IPS-NIHi11 (cell line): Measurements from ENCODE around the gene RAB24.
A peak's percentile ranks its signal among the peaks of the same experiment; 100 is the strongest.

ENCODE experiments used
- DNase-seq: peaks from one replicate; pipeline ENCODE4 v3.0.0; 2012; ENCODE audit warnings: mixed read lengths, low spot score

The RAB24 gene

DNA sequence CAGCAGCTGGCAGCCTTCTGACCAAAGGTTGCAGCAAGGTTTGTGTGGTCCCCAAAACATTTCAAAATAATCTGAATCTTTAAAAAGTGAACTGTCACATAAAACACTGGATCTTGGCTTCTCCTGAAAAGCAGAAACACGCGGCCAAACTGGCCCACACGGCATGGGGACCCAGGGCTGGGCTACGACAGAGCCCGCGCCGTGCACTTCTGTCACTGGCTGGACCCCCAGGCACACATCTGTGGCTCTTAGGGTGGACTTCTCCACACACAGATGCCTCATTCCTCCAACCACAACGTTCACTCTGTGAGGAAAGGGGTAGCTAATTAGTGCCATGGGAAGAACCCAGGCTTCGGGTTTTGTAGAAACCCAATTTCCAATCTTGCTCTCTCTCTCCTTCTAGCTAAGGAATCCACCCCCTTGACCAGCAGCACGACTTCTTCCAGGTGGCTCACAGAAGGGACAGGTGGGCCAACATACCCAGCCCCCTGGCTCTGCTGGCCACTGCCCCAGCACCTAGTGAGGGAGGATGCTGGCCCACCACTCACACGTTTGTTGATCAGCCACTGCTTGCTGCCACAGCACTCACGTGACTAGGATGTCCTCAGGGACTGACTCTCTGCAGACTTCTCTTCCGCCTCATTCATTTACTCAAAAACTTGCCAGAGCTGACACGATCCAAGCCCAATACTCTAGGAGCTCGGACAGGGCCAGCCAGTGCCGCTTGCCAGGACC, 30.1 kb upstream of the RAB24 start:
- no peak for DNase-seq

DNA sequence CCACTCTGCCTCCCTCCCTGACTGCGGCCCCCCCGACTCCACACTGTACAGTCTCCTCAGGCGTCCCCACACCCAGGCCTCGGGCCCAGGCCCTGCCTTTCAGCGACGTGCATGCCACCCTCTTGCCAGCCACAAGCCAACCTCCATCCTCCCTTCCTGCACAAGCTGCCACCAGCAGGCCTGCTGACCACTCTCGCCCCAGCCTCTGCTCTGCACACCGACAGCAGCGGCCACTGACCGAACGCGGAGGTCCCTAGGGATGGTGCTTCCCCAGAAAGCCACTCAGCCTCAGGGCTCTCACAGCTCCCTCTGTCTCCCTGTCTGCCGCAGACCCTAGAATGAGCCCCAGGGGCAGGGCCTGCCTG, 29.4 kb upstream of the RAB24 start:
- no peak for DNase-seq

DNA sequence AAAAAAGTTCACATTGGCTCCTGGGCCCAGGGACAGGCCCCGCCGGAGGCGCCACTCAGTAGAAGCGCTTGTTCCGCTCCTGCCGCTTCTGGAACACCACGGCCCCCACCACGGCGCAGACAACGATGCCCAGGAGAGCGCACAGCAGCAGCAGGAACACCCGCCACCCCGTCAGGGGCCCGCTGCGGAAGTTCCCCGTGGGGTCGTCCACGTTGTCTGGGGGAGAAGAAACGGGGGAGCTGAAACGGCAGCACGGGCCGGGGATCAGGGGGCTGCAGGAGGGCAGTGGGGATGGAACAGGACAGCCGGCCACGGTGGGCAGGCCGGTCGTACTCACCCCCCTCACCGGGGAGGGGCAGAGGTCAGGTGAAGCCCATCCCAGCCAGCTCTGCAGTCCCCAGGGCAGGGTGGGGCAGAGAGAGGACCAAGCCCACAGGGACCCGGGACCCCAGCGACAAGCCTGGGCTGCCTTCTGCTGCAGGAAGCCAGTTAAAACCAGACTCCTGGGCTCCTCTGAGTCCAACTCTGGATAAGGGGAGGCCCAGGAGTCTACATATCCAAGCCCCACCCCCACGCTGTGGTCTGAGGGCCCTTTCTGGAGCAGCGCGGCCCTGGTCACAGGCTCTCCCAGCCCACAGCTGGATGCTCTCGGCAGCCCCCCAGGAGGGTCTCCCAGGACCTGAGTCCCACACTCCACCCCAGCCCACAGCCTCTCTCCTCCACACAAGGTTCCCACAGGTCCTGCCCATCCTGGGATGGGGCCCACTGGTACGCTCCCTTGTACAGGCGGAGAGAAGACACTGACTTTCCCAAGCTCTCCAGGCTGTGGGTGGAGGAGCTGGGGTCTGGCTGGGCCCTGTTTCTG, 28.7 kb upstream of the RAB24 start:
- no peak for DNase-seq

DNA sequence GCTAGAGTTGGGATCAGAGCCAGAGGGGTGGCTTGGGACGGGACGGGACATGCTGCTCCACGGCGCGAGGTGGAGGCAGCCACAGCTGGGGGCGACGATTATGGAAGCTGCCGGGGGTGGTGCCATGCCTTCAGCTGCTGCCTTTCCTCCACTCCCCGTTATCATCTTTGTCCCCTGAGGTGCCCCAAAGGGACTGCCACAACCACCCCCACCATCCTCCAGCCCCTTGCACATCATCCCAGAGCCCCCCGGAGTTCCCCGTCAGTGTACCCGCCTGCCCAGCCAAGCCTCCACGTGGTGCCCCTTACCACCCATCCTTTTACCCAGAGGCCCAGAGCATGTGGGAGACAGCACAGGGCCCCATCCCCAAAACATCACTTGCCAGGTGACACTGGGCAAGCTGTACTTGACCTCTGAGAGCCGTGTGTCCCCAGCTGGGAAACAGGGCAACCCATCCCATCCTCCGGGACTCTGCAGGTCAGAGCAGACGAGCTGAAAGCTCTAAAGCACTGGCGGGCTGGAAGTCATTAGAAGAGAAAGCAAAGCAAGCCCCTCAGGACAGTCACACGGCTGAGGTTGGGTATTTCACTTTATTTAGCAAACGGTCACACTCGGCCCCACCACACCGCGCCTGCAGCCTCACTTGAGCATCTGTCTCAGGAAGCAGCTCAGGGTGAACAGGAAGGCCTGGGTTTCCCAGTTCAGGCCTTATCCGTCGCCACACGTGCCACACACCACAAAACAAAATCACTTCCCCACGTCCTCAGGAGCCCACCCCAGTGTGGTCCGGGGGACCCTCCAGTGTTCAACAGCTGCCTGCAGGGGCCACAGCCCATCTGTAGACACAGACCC, 27.7 kb upstream of the RAB24 start:
- DNase-seq, result no peak

DNA sequence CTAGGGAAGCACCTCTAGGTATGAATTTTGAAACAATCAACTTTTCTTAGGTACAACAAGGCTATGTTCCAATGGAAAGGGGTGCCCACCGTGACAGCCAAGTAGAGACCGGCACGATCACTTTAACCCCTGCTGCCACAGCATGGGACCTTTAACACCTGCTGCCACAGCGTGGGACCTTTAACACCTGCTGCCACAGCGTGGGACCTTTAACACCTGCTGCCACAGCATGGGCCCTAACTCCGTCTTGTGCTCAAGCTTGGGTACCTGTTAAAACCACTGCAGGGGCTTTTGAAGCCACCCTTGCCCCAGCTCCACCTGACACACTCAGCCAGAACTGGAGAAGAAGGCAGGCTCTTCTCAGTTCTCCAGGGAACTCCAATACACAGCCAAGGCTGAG, 26.4 kb upstream of the RAB24 start:
- no peak for DNase-seq

DNA sequence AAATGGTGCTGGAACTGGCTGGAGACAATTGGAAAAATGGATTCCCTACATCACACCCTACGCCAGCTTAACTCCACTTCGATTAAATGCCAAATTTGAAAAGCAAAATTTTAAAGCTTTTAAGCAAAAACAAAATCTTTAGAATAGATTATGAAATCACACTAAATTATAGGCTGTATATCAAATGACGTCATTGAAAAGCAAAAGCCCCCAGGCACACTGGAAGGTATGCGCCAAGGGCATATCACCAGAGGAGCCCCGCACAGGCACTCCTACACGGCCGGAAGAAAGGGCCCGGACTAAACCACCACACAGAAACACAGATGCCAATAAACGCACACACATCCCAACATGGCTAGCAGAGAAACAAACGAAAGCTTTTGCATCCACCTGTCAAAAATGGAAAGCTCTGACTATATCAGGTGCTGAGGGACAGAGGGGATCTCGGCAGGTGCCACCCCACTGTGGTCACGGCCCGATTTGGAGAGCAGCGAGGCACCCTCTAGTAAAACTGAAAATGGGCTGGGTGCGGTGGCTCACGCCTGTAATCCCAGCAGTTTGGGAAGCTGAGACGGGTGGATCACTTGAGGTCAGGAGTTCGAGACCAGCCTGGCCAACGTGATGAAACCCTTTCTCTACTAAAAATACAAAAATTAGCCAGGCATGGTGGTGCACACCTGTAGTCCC, 25.2 kb upstream of the RAB24 start:
- DNase-seq, result no peak

DNA sequence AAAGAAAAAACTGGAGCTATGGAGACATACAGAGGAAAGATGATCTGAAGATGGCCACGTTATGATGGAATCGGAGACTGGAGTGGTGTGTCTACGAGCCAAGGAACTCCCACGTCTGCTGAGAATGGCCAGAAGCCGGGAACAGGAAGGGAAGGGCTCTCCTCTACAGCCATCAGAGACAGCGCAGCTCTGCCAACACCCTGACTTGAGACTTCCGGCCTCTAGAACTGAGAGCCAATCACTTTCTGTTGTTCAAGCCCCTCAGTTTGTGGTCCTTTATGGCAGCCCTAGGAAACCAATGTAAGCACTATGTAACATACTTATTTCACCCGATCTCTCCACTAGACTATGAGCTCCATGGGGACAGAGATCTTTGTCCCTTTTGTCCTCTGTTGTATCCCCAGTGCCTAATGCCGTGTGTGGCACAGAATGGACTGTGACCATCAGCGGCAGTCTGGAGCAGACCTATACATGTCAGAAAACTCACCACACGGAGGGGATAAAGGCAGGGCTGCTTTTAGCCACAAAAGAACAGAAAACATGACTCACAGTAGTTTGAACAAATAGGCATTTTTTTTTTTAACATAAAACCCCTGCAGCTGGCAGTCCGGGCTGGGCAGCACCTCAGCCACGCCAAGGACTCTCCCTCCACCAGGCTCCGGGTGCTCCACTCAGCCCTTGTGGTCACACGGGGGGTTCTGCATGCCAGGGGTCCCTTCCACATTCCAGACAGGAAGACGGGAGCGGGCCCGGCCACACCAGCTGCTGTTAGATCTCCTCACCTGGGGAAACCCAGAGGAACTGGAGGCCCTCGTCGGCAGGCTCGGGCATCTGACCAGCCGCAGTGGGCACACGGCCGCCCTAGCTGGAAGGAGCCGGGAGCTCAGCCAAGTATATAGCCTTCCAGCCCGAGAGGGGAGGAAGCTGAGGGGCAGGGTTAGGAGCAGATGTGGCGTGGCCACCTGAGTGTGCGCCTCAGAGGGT, 24.3 kb upstream of the RAB24 start:
- DNase-seq, result no peak

DNA sequence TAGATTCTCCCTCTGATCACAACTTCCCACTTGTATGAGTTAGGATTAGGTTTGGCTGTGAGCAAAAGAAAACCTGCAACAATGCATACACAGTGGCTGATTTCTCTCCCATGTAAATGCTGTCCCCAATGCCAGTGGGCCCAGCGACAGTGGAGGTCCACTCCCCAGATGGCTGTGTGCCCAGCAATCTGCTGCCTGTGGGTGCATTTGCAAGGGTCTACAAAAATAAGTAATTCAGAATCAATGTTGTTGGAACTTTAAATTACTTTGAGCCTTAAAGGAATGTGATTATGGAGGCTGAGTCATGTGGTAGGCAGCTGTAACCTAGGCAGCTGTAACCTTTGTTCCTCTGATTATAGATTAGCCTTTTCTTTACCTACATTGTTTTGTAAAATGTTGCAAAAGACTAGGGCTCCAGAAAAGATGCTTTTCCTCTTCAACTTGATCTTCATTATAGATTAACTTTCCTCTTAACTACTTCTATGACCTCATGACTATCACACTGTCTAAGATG, 22.4 kb upstream of the RAB24 start:
- no peak for DNase-seq

DNA sequence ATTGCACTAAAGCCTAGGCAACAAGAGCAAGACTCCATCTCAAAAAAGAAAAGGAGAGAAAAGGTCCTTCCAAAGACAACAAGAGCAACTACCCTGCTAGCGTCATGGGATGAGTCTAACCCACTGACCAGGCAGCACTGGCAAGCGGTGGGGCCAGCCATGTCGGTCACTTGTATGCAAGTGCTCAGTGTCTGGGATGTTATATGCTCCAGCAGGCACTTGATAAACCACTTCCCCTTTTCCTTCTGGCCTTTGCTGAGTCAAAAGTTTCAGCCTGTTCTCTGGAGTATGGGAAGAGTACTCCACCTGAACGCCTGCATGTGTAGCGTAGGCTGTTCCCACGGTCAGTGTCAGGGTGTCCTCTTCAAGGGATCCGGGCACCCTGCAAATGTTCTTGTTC, 17.4 kb upstream of the RAB24 start:
- DNase-seq, result no peak

DNA sequence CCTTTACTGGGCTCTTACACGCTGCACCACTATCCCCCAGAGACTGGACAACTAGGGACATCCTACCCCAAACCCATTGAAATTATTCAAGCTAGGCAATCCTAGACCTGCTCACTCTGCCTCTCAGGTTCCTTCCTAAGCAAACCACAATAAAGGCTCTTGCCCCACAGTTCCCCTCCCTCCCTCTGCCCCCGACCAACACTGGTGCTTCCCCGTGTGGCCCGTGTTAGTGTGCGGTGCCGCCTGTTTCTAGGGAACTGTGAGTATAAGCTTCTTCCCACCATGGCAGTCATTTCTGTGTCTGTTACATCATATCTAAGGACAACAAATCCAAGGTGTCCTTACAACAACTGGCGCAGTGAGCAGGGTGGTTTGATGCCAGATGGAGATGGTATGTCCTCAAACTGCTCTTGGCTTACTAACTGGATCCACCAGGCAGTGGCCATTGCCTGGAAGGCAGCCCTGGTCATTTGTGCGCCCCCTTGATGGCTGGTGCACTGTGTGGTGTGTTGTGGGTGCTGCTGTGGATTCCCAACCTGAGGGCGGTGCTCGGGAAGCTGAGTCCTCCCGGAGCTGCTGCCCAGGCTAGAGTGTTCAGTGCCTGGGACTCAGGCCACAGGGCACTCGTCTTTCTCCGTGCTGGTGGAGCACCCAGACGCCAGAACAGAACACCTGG, 16.5 kb upstream of the RAB24 start:
- DNase-seq, result no peak

DNA sequence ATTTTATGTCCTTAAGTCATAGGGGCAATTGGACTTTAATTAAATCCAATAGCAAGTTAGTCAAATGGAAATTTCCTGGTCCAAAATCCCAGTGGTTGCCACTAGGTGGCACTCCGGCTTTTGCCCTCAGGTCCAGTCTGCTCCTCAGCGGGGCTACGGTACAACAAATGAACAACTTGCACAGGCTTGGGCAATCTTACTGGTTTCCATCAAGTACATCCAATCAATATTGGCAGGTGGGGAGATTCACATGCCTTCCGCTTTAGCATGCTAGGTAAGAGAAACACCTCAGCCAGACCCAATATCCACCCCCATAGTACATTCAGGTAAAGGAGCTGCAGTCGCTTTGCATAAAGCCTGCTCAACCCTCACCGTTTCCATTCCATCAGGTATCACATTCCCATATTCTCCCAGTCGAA, 14.4 kb upstream of the RAB24 start:
- peak; percentile 69 for DNase-seq

DNA sequence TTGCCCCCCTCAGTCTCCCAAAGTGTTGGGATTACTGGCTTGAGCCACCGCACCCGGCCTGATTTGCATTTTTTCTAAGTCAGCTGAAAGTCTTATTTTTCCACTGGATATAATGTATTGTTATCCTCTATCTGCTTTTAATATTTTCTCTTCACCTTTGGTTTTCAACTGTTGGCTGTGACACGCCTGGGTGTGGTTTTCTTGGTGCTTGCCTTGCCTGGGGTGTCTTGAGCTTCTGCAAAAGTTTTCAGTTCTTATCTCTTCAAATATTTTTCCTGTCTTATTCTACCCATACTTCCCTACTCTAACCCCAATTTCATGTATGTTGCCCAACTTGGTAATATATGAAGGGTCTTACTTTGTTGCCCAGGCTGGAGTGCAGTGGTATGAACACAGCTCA, 12.5 kb upstream of the RAB24 start:
- DNase-seq, result no peak

DNA sequence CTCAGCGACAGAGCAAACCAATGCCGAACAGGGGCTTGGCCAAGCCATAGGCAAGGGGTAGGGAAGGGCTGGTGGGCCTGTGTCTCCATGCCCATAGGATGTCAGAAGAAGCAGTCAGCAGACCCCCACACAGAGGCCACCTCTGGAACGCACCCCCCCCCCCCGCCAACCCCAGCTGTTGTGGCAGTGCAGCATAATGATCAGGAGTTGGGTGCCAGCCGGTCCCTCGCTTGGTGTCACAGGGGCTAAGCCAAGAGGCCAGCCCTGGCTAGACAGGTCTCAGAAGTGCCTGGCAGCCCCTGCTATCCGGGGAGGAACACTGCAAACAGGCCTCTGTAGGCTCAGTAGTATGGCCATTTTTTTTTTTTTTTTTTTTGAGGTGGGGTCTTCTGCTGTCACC, 11.9 kb upstream of the RAB24 start:
- no peak for DNase-seq

DNA sequence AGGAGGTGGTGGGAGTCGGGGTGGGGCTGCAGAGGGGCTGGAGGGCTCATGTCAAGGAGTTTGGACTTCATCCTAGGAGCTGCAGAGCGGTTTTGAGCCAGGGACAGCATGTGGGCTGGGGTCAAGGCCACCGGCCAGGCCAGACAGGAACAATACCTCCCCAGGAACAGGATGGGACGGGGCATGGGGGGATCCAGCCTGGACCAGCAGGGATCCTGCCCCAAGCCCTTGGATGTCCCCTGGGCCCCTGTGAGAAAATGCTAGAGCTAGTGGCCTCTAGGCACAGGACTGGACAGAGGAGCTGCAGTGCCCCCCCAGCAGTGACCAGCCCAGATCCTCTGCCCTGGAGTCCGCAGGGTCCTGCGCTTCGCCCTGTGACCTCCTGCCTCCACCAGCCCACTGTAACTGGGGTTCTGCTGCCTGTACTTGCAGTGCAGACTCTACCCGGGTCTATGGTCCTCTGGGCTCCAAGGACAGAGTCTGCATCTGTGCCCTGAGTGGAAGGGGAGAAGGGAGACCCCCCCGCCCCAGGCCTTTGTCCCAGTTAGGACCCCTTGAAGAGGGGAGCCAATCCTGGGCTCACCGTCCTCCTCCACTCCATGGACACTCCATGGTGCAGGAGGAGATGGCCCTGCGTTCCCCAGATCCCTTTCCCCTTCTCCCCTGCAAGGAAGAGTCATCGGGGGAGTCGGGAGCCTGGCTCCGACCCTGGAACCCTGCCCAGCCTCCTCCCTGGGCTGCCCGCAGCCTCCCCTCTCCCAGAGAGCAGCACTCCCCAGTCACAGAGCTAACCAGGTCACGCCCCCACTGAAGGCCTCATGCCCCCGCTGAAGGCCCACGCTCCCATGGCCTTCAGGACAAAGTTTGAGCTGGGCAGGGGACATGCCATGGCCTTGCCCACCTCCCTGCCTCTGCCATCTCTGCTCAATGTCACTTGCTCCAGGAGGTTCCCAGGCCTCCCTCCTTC, 11.1 kb upstream of the RAB24 start:
- DNase-seq, result no peak

DNA sequence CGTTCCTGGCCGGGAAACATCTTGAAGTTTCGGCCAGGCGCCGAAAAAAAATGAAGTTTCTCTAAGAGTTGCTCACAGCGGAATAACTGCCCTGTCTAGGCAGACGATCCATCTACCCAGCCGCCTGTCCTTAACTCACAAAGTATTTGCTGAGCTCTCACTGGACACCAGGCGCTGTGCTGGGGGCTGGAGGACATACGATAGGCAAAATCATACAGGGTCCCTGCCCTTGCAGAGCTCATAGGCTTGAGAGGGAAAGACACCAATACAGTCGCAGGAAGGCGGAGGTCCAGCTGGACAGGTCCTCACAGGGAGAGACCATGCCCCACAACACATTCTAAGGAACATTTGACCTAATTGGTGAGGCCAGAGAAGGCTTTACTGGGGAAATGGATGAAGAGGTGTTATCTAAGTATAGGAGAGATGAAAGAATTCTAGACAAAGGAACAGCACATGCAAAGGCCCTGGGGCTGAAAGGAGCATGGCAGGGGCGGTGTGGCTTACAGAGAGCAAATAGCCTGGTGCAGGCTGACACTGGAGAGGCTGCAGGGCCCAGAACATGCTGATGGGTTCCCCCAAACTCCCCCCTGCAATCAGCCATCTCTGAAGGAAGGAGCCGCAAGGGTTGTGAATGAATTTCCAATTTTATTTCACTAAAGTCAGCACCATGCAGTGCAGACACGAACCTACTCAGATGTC, 10.2 kb upstream of the RAB24 start:
- no peak for DNase-seq

DNA sequence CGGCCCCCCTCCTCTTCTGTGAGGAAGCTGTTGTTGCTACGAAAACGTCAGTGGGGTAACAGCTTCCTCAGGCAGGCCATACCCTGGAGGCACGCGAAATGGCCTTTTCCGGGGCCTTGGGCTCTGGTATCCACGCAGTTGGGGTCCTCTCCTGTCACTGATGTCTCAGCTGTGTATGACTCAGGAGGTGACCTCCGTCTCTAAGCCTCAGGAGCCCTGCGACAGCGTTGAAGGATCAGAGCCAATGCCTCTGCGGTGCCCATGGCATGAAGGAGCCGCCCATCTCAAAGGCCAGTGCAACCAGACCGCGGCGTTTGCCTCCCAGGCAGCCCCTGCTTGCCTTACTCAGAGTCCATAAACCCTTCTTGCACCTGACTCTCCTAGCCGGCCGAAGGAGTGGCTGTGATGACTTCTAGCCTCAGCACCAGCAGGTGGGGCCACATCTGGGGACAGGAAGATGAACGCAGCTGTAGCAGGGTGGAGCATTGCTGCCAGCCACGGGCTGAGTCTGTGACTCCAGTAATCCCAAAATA, 9.2 kb upstream of the RAB24 start:
- peak; percentile 42 for DNase-seq

DNA sequence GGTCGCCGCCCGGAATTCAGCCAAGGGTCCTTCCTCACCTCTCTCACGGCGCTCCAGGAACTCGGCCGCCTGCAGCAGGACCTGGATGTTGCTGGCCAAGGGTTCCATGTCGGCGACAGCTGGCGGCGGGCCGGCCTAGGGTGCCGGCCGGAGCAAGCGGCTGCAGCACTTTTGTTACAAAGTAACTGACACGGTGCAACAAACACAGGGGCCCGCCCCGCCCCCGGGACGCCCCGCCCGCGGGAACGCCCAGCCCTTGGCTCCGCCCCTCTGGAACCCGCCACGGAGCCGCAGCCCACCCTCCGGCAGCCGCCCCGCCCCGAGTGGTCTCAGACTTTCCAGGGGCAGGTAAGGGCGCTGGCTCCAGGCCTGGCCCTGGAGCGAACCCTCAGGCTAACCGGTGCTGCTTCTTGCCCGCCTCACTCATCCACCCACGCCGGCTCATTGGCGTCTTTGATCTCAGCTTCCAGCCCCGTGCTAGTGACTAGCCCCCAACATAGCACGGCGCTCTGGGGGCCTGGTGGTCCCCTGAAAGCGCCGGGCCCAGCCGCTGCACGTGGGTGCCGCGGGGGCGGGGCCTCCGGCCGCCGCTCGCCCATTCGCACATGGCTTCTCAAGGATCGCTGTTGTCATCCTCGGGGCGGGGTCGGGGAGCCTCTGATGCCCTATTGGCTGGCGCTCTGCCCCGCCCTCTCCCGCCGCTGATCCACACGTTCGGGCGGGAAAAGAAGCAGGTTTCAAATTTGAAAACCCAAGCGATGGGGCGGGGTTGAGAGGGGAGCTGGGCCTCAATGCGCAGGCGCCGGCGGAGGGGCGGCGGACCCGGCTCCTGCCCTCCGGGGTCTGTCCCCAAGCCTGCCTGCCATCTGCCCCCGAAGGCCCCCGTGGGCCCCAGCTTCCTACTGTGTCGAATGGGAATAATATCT, 8.5 kb upstream of the RAB24 start, which contains the start of gene MXD3:
Gene MXD3, minus strand, starts transcription at position 176 of the 926 bp plus-strand sequence. Its CDS starts 68 bp downstream, at position 108.
- DNase-seq, result peak; percentile 92
